Measurements from ENCODE around the gene GZMH.

DNA sequence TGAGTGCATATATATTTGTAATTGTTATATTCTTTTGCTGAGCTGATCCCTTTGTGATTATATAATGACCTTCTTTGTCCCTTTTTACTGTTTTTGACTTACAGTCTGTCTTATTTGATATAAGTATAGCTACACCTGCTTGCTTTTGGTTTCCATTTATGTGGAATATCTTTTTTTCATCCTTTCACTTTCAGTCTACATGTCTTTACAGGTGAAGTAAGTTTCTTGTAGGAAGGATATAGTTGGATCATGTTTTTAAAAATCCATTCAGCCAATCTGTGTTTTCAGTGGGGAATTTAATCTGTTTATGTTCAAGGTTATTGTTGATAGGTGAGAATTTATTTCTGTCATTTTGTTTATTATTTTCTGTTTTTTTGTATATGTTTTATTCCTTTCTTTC lies 12.1 kb downstream of the GZMH start:
- TF ChIP-seq, protein P1, sequence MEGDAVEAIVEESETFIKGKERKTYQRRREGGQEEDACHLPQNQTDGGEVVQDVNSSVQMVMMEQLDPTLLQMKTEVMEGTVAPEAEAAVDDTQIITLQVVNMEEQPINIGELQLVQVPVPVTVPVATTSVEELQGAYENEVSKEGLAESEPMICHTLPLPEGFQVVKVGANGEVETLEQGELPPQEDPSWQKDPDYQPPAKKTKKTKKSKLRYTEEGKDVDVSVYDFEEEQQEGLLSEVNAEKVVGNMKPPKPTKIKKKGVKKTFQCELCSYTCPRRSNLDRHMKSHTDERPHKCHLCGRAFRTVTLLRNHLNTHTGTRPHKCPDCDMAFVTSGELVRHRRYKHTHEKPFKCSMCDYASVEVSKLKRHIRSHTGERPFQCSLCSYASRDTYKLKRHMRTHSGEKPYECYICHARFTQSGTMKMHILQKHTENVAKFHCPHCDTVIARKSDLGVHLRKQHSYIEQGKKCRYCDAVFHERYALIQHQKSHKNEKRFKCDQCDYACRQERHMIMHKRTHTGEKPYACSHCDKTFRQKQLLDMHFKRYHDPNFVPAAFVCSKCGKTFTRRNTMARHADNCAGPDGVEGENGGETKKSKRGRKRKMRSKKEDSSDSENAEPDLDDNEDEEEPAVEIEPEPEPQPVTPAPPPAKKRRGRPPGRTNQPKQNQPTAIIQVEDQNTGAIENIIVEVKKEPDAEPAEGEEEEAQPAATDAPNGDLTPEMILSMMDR (IDR thresholded peaks at IDR 0.05), result no peak
- no peak for TF ChIP-seq EZH2 (IDR thresholded peaks at IDR 0.05; ENCODE audit: borderline replicate concordance, insufficient read depth, low read depth, low read length, poor library complexity, severe bottlenecking)
